Purkinje cell (primary cell): Measurements from ENCODE around the gene NFKBIL1. TPM values are rescaled to one million over a fixed set of nuclear protein-coding genes. Genes with fewer than 3 reads are reported as not detected.

Experiments
- polyA plus RNA-seq: library from polyadenylated mRNA; unstranded; fragments of >200 nt; fragmentation: Nextera tagmentation; gene quantifications from 2 replicates; pipeline ENCODE4 v1.2.1, GENCODE V29; 2014

Gene NFKBIL1, protein sequence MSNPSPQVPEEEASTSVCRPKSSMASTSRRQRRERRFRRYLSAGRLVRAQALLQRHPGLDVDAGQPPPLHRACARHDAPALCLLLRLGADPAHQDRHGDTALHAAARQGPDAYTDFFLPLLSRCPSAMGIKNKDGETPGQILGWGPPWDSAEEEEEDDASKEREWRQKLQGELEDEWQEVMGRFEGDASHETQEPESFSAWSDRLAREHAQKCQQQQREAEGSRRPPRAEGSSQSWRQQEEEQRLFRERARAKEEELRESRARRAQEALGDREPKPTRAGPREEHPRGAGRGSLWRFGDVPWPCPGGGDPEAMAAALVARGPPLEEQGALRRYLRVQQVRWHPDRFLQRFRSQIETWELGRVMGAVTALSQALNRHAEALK
- 0.62 and 0.75 TPM in 2 replicates for polyA plus RNA-seq

GRCh38 chr6:31546958-31547726 lies at the start of gene NFKBIL1:
TSS of gene NFKBIL1 (plus strand) at chr6:31547608. CDS start at chr6:31547695, 87 bp downstream.

DNA sequence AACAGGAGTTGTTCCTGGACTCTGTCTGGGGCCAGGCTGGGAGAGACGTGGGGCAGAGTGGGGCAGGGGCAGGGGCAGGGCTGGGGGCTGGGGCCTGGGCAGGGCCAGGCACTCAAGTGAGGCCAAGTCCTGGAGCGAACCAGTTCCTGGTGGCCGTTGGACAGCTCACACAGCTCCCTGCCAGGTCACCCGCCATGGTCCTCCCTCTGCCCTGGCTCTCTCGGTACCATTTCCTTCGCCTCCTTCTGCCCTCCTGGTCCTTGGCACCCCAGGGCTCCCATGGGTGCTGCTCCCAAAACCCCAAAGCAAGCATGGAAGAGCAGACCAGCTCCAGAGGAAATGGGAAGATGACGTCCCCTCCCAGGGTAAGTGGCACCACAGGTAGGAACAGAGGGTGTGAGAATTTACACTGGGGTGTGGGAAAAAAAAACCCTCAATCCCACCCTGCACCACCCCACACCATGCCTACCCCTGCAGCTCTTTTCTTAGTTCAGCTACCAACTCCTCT lies 18.5 kb upstream of the NFKBIL1 start, which contains the start of gene MCCD1:
MCCD1 (plus strand) TSS at position 142 of the 508 bp plus-strand sequence; CDS start at position 195, 53 bp downstream.

DNA sequence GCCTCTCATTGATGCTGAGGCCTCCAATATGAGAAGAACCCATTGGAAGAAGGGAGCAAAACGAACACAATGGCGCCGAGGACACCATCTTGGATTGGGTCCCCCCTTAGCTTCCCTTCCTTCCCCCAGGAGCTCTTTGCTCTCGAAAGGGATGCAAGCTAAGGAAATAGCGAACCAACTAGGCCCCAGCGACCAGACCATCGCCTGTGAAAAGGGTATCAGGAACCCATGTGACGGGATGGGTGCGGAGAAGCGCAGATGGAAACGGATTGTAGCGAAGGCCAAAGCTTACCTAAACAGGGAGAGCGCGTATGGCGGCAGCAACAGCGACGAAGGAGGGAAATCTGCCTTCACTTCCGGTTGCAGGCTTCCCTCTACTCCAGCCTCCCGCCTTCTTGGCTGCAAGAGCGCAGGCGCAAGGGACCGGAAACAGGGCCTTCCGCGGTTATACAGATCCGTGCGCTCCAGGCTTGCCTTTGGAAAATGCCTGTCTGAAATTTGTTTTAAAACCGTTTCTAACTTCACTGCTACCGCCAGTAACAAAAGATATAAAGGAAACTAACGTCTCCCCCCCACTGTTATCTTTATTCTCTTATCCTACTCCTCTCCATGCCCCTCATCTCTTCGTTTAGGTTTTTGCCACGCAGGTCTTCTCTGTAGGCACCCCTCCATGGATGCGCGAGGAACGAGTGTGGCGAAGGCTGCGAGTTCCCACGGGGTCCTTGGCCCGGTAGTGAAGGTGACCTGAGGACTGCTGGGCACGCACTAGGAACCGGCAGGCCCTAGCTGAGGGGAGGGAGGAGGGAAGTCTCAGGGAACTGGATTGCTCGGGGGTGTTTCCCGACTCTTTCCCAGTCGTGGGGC lies 5.5 kb upstream of the NFKBIL1 start, which contains the start of gene DDX39B:
DDX39B (minus strand) TSS at position 346 of the 864 bp plus-strand sequence. CDS start 1,471 bp downstream, outside the sequence.

DNA sequence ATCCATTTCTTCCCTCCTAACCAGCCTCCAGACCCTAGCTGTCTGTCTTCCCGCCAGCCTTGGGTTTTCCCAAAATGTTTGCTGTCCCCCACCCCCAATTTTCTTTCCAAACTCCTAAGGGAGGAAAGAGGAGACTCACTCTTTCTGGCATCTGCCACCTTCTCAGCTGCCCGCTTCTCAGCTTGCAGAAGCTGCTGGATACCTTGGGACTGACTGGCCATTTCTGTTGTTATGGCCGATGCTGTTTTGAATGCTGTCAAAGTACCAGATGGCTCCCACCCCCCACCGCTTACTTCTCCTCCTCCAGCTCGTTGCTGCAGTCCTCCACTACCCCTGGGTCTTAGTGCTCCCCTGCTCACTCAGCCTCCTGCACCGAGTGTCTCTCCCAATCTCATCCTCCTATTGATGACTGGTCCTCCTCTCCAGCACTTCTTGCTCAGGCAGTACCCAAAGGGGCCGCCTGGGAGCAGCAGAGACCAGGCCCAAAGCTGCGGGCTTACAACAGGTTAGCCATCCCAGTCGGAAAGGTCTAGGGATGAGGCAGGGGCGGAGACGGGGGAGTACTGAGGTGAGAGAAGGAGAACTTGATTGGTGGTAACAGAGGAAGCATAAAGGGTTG lies 960 bp upstream of the NFKBIL1 start, which contains the start of gene ATP6V1G2:
ATP6V1G2 (minus strand) TSS at position 270 of the 619 bp plus-strand sequence; CDS start at position 221, 49 bp downstream.

DNA sequence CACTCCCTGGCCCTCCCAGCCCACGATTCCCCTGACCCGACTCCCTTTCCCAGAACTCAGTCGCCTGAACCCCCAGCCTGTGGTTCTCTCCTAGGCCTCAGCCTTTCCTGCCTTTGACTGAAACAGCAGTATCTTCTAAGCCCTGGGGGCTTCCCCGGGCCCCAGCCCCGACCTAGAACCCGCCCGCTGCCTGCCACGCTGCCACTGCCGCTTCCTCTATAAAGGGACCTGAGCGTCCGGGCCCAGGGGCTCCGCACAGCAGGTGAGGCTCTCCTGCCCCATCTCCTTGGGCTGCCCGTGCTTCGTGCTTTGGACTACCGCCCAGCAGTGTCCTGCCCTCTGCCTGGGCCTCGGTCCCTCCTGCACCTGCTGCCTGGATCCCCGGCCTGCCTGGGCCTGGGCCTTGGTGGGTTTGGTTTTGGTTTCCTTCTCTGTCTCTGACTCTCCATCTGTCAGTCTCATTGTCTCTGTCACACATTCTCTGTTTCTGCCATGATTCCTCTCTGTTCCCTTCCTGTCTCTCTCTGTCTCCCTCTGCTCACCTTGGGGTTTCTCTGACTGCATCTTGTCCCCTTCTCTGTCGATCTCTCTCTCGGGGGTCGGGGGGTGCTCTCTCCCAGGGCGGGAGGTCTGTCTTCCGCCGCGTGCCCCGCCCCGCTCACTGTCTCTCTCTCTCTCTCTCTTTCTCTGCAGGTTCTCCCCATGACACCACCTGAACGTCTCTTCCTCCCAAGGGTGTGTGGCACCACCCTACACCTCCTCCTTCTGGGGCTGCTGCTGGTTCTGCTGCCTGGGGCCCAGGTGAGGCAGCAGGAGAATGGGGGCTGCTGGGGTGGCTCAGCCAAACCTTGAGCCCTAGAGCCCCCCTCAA lies 24.9 kb downstream of the NFKBIL1 start, which contains the start of gene LTA:
LTA (plus strand) TSS at position 249 of the 871 bp plus-strand sequence; CDS start at position 703, 454 bp downstream.

GRCh38 chr6:31575335-31575901 lies 28.0 kb downstream of the NFKBIL1 start, which contains the start of gene TNF:
TSS of gene TNF (plus strand) at chr6:31575565. CDS start at chr6:31575742, 177 bp downstream.

GRCh38 chr6:31582230-31582643 lies 34.8 kb downstream of the NFKBIL1 start, which contains the start of gene LTB:
TSS of gene LTB (minus strand) at chr6:31582424. CDS start at chr6:31582417, 7 bp downstream.

GRCh38 chr6:31586008-31586407 lies 38.6 kb downstream of the NFKBIL1 start, which contains the start of gene LST1:
TSS of gene LST1 (plus strand) at chr6:31586277. CDS start at chr6:31587300, 1,023 bp downstream.

Other genes with a start within 250 kb of the NFKBIL1 start
- 164 and 256 TPM in 2 replicates for gene HLA-B, start 190.4 kb upstream of the NFKBIL1 start, polyA plus RNA-seq
- 0.32 TPM in 1 of 2 replicates, not detected in the other for gene MICA, start 144.0 kb upstream of the NFKBIL1 start, polyA plus RNA-seq
- not detected in 2 replicates for gene MICB, start 49.5 kb upstream of the NFKBIL1 start, polyA plus RNA-seq
- gene MCCD1, start 18.6 kb upstream of the NFKBIL1 start, polyA plus RNA-seq, result not detected in 2 replicates
- gene DDX39B, start 5.6 kb upstream of the NFKBIL1 start, polyA plus RNA-seq, result 76.0 and 88.5 TPM in 2 replicates
- 154 and 211 TPM in 2 replicates for gene ATP6V1G2, start 1.0 kb upstream of the NFKBIL1 start, polyA plus RNA-seq
- gene LTA, start 24.7 kb downstream of the NFKBIL1 start, polyA plus RNA-seq, result not detected in 2 replicates
- not detected in 2 replicates for gene TNF, start 28.0 kb downstream of the NFKBIL1 start, polyA plus RNA-seq
- gene LTB, start 34.8 kb downstream of the NFKBIL1 start, polyA plus RNA-seq, result not detected in 2 replicates
- gene LST1, start 38.7 kb downstream of the NFKBIL1 start, polyA plus RNA-seq, result not detected in 2 replicates
- not detected in 2 replicates for gene NCR3, start 45.4 kb downstream of the NFKBIL1 start, polyA plus RNA-seq
- gene AIF1, start 67.6 kb downstream of the NFKBIL1 start, polyA plus RNA-seq, result 2.7 TPM in 1 of 2 replicates, not detected in the other
- gene PRRC2A, start 73.1 kb downstream of the NFKBIL1 start, polyA plus RNA-seq, result 3.7 and 3.8 TPM in 2 replicates
- 16.0 and 30.8 TPM in 2 replicates for gene BAG6, start 105.1 kb downstream of the NFKBIL1 start, polyA plus RNA-seq
- 1.8 and 2.4 TPM in 2 replicates for gene APOM, start 108.3 kb downstream of the NFKBIL1 start, polyA plus RNA-seq
- 0.39 and 1.3 TPM in 2 replicates for gene C6orf47, start 113.2 kb downstream of the NFKBIL1 start, polyA plus RNA-seq
- gene GPANK1, start 117.4 kb downstream of the NFKBIL1 start, polyA plus RNA-seq, result 3.1 and 4.2 TPM in 2 replicates
- 299 and 301 TPM in 2 replicates for gene CSNK2B, start 118.5 kb downstream of the NFKBIL1 start, polyA plus RNA-seq
- gene LY6G5B, start 122.4 kb downstream of the NFKBIL1 start, polyA plus RNA-seq, result 0.24 and 1.8 TPM in 2 replicates
- gene LY6G5C, start 133.5 kb downstream of the NFKBIL1 start, polyA plus RNA-seq, result 0.29 and 2.4 TPM in 2 replicates
- 67.3 and 71.0 TPM in 2 replicates for gene ABHD16A, start 155.7 kb downstream of the NFKBIL1 start, polyA plus RNA-seq
- gene LY6G6F, start 159.3 kb downstream of the NFKBIL1 start, polyA plus RNA-seq, result not detected in 2 replicates
- gene LY6G6D, start 167.7 kb downstream of the NFKBIL1 start, polyA plus RNA-seq, result not detected in 2 replicates
- gene LY6G6C, start 174.1 kb downstream of the NFKBIL1 start, polyA plus RNA-seq, result not detected in 2 replicates
- gene MPIG6B, start 175.8 kb downstream of the NFKBIL1 start, polyA plus RNA-seq, result not detected in 2 replicates
- gene DDAH2, start 181.7 kb downstream of the NFKBIL1 start, polyA plus RNA-seq, result 2.6 and 7.7 TPM in 2 replicates
- gene CLIC1, start 188.9 kb downstream of the NFKBIL1 start, polyA plus RNA-seq, result 1.2 and 1.3 TPM in 2 replicates
- gene MSH5, start 192.4 kb downstream of the NFKBIL1 start, polyA plus RNA-seq, result not detected in 2 replicates
- not detected in 2 replicates for gene SAPCD1, start 215.0 kb downstream of the NFKBIL1 start, polyA plus RNA-seq
- gene VWA7, start 229.7 kb downstream of the NFKBIL1 start, polyA plus RNA-seq, result 3.1 TPM in 1 of 2 replicates, not detected in the other
- 5.9 and 6.1 TPM in 2 replicates for gene VARS1, start 248.1 kb downstream of the NFKBIL1 start, polyA plus RNA-seq